Uterus (tissue), 2 donors: Measurements from ENCODE around the gene LYZ.

Source experiments
- CTCF ChIP-seq, 4 experiments: fragments of 200-600 bp in 2 of 4; fragments of 450-650 bp in 2 of 4; sonication (generic) in 2 of 4; IDR thresholded peaks; one replicate each; pipeline ENCODE4 v1.5.1; 2016 to 2019; ENCODE audit warnings: antibody characterized with exemption in 4 of 4, mild to moderate bottlenecking in 2 of 4, moderate library complexity in 1 of 4
- POLR2A ChIP-seq, 2 donors: fragments of 450-650 bp; IDR thresholded peaks; one replicate each; pipeline ENCODE4 v1.6.1; 2016; ENCODE audit warnings: antibody characterized with exemption in 2 of 2, mild to moderate bottlenecking in 1 of 2, moderate library complexity in 1 of 2

- TF ChIP-seq CTCF (IDR thresholded peaks at IDR 0.05) (no peak), POLR2A (IDR thresholded peaks at IDR 0.05) (no peak)
Measured at GRCh38 chr12:69386921-69387320, 38.7 kb downstream of the LYZ start.
